GM19025 (cell line): ENCODE data around the gene ZNF17.
A peak's percentile ranks its signal among the peaks of the same experiment; 100 is the strongest.

Source experiments
- ATAC-seq: cut with Tn5 transposase; IDR thresholded peaks from one replicate; pipeline ENCODE4 v1.9.1; 2021; ENCODE audit warnings: mild to moderate bottlenecking, low read depth, moderate library complexity; ENCODE audit not compliant: unreplicated experiment

The ZNF17 gene

GRCh38 chr19:57421037-57421436 lies 10.1 kb downstream of the ZNF17 start:
- ATAC-seq, result no peak

DNA sequence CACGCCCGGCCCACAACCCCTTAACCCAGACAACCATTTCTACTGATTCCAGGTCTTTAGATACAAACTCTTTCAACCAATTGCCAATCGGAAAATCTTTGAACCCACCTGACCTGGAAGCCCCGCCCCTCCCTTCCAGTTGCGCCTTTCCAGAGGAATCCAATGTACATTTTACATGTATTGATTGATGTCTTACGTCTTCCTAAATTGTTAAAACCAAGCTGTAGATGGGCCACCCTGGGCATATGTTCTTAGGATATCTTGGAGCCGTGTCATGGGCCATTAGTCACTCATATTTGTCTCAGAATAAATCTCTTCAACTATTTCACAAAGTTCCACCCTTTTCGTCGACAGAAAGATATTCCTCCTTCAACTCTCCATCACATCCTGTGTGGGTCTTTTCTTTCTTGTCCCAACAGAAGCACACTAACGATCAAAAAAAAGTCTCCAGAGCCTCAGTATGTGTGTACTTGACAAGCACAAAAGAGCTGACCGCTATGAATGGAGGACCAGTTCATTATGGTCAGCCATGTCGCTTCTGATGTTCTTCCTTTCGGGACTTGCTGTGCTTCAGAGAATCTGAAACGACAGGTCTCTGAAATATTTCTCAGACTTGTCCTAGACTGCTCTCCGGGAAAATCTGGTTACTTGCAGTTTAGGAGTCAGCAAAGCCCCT lies 23.6 kb downstream of the ZNF17 start:
- peak; percentile 7 for ATAC-seq

GRCh38 chr19:57435062-57435978 lies 24.4 kb downstream of the ZNF17 start, which contains the start of gene ZNF749:
Gene ZNF749, plus strand, starts transcription at chr19:57435325. Its CDS starts 254 bp downstream, at chr19:57435579.
- peak; percentile 96 for ATAC-seq

- no peak for ATAC-seq
These were observed 25.5 kb downstream of the ZNF17 start for GRCh38 chr19:57436417-57436816.

DNA sequence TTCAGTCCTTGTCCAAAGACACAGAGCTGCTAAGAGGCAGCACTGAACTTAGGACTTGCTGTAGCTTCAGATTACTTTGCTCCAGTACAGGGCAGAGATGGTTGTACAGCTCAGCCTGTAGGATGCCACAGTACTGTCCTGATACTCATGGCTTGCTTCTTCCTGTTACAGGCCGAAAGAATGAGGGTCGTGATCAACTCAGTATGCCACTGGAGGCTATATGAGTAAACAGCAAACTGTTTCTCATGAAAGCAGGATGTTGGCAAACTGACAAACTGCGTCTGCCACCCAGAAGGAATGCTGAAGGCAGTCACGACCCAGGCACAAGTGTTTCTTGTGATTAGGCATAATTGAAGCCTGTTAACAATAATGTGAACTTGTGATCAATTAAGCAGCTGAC lies 27.0 kb downstream of the ZNF17 start:
- no peak for ATAC-seq

GRCh38 chr19:57438925-57439324 lies 28.0 kb downstream of the ZNF17 start:
- no peak for ATAC-seq

GRCh38 chr19:57441979-57442752 lies 31.2 kb downstream of the ZNF17 start:
- ATAC-seq, result no peak

- ATAC-seq, result no peak
These were observed 32.2 kb downstream of the ZNF17 start for GRCh38 chr19:57443121-57443696.

DNA sequence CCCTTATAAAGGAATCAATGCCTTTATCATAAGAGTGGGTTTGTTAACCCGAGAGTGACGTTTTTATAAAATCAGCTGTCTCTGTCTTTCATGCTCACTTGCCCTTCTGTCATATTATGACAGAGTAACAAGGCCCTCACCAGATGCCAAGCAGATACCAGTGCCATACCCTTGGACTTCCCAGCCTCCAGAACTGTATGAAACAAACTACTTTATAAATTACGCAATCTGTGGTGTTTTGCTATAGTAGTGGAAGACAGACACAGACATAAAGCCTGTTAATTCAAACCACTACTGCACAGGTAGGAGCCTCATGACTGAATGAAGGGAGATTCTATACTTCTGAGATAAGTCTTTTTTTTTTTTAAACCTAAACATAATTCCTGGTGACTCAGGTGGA lies 41.3 kb downstream of the ZNF17 start:
- ATAC-seq, result no peak

- ATAC-seq, result no peak
These were observed 54.9 kb downstream of the ZNF17 start for GRCh38 chr19:57465680-57466381.

DNA sequence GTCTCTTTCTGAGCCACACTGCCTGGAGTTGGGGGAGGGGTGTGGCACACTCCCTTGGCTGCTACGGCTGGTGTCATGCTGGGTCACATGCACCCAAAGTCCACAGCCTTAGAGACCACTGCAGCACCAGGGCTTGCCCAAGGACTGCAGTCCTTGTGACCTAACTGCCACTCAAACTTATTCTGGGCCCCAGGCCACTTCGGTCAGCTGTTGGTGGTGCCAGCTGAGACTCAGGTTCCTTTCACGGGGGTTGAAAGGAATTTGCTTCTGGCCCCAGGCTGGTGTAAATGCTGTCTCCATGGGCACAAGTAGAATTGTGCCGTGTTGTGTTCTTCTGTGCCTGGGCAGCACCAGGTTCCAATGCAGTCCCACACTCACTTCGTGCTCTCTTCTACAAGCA lies 55.5 kb downstream of the ZNF17 start:
- no peak for ATAC-seq
